ENCODE data around the gene USP6NL. TPM values are rescaled to one million over a fixed set of nuclear protein-coding genes. Genes with fewer than 3 reads are reported as not detected.

USP6NL gene
- total RNA-seq, 2 experiments from 2014 or later = 3.2 to 3.4 TPM

- Mint-ChIP-seq H3K36me3 (no peaks in the 10 kb centered on the region), H3K4me1 (ENCODE audit: low read depth) (peaks cover 36% of the 10 kb centered on the region), H3K9me3 (peaks cover 13% of the 10 kb centered on the region), H3K27ac (peak overlapping the region; percentile 70), H3K27me3 (peaks cover 2% of the 10 kb centered on the region), H3K4me3 (peak overlapping the region; percentile 80)
- intact Hi-C loops (cut with micrococcal nuclease) = loop anchor here (1.0 to 10.0 kb wide), 5 partner anchors 9 to 102 kb away; no protein-coding TSS in a partner anchor
- POLR2A ChIA-PET = interaction anchor here (0.6 to 1.3 kb wide), 2 partner anchors 125 to 199 kb away, joined by 3 read pairs; no protein-coding TSS in a partner anchor
- peak; percentile 22 for DNase-seq
- CTCF ChIA-PET = interaction anchor here (0.8 to 1.4 kb wide), 3 partner anchors 73 to 112 kb away, joined by 3 to 4 read pairs (median 3); no protein-coding TSS in a partner anchor
Observed at GRCh38 chr10:11612021-11613001, 861 bp upstream of the USP6NL start.

GRCh38 chr10:11610826-11611247 lies 613 bp downstream of the USP6NL start:
- Mint-ChIP-seq H3K4me3 (peak overlapping the region; percentile 83), H3K36me3 (no peaks in the 10 kb centered on the region), H3K4me1 (ENCODE audit: low read depth) (peaks cover 41% of the 10 kb centered on the region), H3K9me3 (peaks cover 2% of the 10 kb centered on the region), H3K27ac (peak overlapping the region; percentile 58), H3K27me3 (peaks cover 2% of the 10 kb centered on the region)
- ChIA-PET POLR2A (no interaction called here), CTCF (interaction anchor here (1.0 kb wide), 1 partner anchor 148 kb away, joined by 3 read pairs; no protein-coding TSS in a partner anchor)
- peak; percentile 42 for DNase-seq
- intact Hi-C loops (cut with micrococcal nuclease) = loop anchor here (2.0 to 10.0 kb wide), 3 partner anchors 30 to 104 kb away; no protein-coding TSS in a partner anchor

GRCh38 chr10:11610166-11610825 lies 1.2 kb downstream of the USP6NL start:
- CTCF ChIA-PET = no interaction called here
- peaks cover 45% of the 10 kb centered on the region for H3K4me1 Mint-ChIP-seq (ENCODE audit: low read depth)

GRCh38 chr10:11609492-11610093 lies 1.9 kb downstream of the USP6NL start:
- Mint-ChIP-seq H3K4me1 (ENCODE audit: low read depth) (peaks cover 46% of the 10 kb centered on the region), H3K9me3 (no peaks in the 10 kb centered on the region), H3K4me3 (no peak overlapping the region), H3K36me3 (no peaks in the 10 kb centered on the region), H3K27ac (no peak overlapping the region), H3K27me3 (peaks cover 2% of the 10 kb centered on the region)
- DNase-seq = no peak
- intact Hi-C loops (cut with micrococcal nuclease) = loop anchor here (2.0 to 10.0 kb wide), 3 partner anchors 29 to 105 kb away; no protein-coding TSS in a partner anchor
- ChIA-PET POLR2A (interaction anchor here (0.6 to 0.7 kb wide), 2 partner anchors 393 to 460 kb away, joined by 3 to 7 read pairs; no protein-coding TSS in a partner anchor), CTCF (no interaction called here)

More at GRCh38 chr10:11610166-11610825, 1.2 kb downstream of the USP6NL start:
- POLR2A ChIA-PET = interaction anchor here (0.7 kb wide), 1 partner anchor 392 kb away, joined by 7 read pairs; no protein-coding TSS in a partner anchor
- intact Hi-C loops (cut with micrococcal nuclease) = loop anchor here (2.0 to 10.0 kb wide), 3 partner anchors 29 to 105 kb away; no protein-coding TSS in a partner anchor
- Mint-ChIP-seq H3K27me3 (peaks cover 2% of the 10 kb centered on the region), H3K36me3 (no peaks in the 10 kb centered on the region), H3K4me3 (peak overlapping the region; percentile 83), H3K9me3 (no peaks in the 10 kb centered on the region), H3K27ac (peak overlapping the region; percentile 58)
- no peak for DNase-seq

GRCh38 chr10:11609052-11609451 lies 2.4 kb downstream of the USP6NL start:
- ChIA-PET CTCF (interaction anchor here (1.4 kb wide), 1 partner anchor 104 kb away, joined by 3 read pairs; no protein-coding TSS in a partner anchor), POLR2A (no interaction called here)
- DNase-seq = no peak
- Mint-ChIP-seq H3K4me1 (ENCODE audit: low read depth) (peaks cover 51% of the 10 kb centered on the region), H3K9me3 (no peaks in the 10 kb centered on the region), H3K36me3 (no peaks in the 10 kb centered on the region), H3K27ac (no peak overlapping the region), H3K27me3 (peaks cover 2% of the 10 kb centered on the region), H3K4me3 (no peak overlapping the region)
- intact Hi-C loops (cut with micrococcal nuclease) = no loop called here

GRCh38 chr10:11608159-11609013 lies 3.1 kb downstream of the USP6NL start:
- peaks cover 53% of the 10 kb centered on the region for H3K4me1 Mint-ChIP-seq (ENCODE audit: low read depth)
- DNase-seq = no peak
- POLR2A ChIA-PET = interaction anchor here (0.7 kb wide), 1 partner anchor 13 kb away, joined by 3 read pairs; no protein-coding TSS in a partner anchor
- H3K36me3 Mint-ChIP-seq = no peaks in the 10 kb centered on the region
- H3K27ac Mint-ChIP-seq = no peak overlapping the region
- intact Hi-C loops (cut with micrococcal nuclease) = no loop called here
- CTCF ChIA-PET = interaction anchor here (0.7 to 1.4 kb wide), 4 partner anchors 92 to 104 kb away, joined by 3 to 5 read pairs (median 4); no protein-coding TSS in a partner anchor
- no peaks in the 10 kb centered on the region for H3K9me3 Mint-ChIP-seq
- no peak overlapping the region for H3K4me3 Mint-ChIP-seq
- no peaks in the 10 kb centered on the region for H3K27me3 Mint-ChIP-seq

GRCh38 chr10:11605807-11606408 lies 5.5 kb downstream of the USP6NL start:
- peaks cover 59% of the 10 kb centered on the region for H3K4me1 Mint-ChIP-seq (ENCODE audit: low read depth)
- ChIA-PET POLR2A (no interaction called here), CTCF (no interaction called here)
- no peak overlapping the region for H3K27ac Mint-ChIP-seq
- H3K4me3 Mint-ChIP-seq = no peak overlapping the region
- no peaks in the 10 kb centered on the region for H3K36me3 Mint-ChIP-seq
- no peaks in the 10 kb centered on the region for H3K9me3 Mint-ChIP-seq
- DNase-seq = no peak
- intact Hi-C loops (cut with micrococcal nuclease) = no loop called here
- H3K27me3 Mint-ChIP-seq = no peaks in the 10 kb centered on the region

GRCh38 chr10:11604865-11605650 lies 6.4 kb downstream of the USP6NL start:
- H3K4me3 Mint-ChIP-seq = no peak overlapping the region
- ChIA-PET POLR2A (no interaction called here), CTCF (no interaction called here)
- no peaks in the 10 kb centered on the region for H3K36me3 Mint-ChIP-seq
- H3K27ac Mint-ChIP-seq = no peak overlapping the region
- no peak for DNase-seq
- intact Hi-C loops (cut with micrococcal nuclease) = no loop called here
- peaks cover 54% of the 10 kb centered on the region for H3K4me1 Mint-ChIP-seq (ENCODE audit: low read depth)
- no peaks in the 10 kb centered on the region for H3K9me3 Mint-ChIP-seq
- H3K27me3 Mint-ChIP-seq = no peaks in the 10 kb centered on the region

GRCh38 chr10:11603741-11604140 lies 7.7 kb downstream of the USP6NL start:
- Mint-ChIP-seq H3K4me1 (ENCODE audit: low read depth) (peaks cover 48% of the 10 kb centered on the region), H3K27ac (no peak overlapping the region), H3K9me3 (no peaks in the 10 kb centered on the region), H3K4me3 (no peak overlapping the region), H3K27me3 (no peaks in the 10 kb centered on the region), H3K36me3 (no peaks in the 10 kb centered on the region)
- POLR2A ChIA-PET = no interaction called here
- CTCF ChIA-PET = interaction anchor here (1.0 kb wide), 1 partner anchor 88 kb away, joined by 4 read pairs; no protein-coding TSS in a partner anchor
- DNase-seq = no peak
- intact Hi-C loops (cut with micrococcal nuclease) = loop anchor here (1.0 to 2.0 kb wide), 3 partner anchors 9 to 29 kb away; no protein-coding TSS in a partner anchor

- intact Hi-C loops (cut with micrococcal nuclease) = loop anchor here (1.0 to 2.0 kb wide), 3 partner anchors 9 to 30 kb away; no protein-coding TSS in a partner anchor
- Mint-ChIP-seq H3K27me3 (no peaks in the 10 kb centered on the region), H3K36me3 (no peaks in the 10 kb centered on the region), H3K9me3 (no peaks in the 10 kb centered on the region), H3K27ac (no peak overlapping the region), H3K4me3 (no peak overlapping the region), H3K4me1 (ENCODE audit: low read depth) (peaks cover 42% of the 10 kb centered on the region)
- CTCF ChIA-PET = interaction anchor here (0.9 kb wide), 1 partner anchor 108 kb away, joined by 3 read pairs; no protein-coding TSS in a partner anchor
- DNase-seq = no peak
- POLR2A ChIA-PET = no interaction called here
Observed at GRCh38 chr10:11602919-11603523, 8.4 kb downstream of the USP6NL start.
